Calu3 (cell line): ENCODE results near the gene NR3C1. TPM values are rescaled to one million over a fixed set of nuclear protein-coding genes. Genes with fewer than 3 reads are reported as not detected.

ENCODE experiments used
- BruUV-seq: library from RNA; stranded (reverse); fragments of 400-500 nt; replicated peaks from 2 replicates; lab custom pipeline; 2021; lab: Mats Ljungman, UMichigan
- CTCF ChIA-PET: fragments of 300-600 bp; sonication (Branson Sonifier 250); formaldehyde crosslinking; loops from one replicate; lab custom pipeline; 2022; ENCODE audit warnings: antibody characterized with exemption; lab: Charles Lee
- DNase-seq: peaks from one replicate; pipeline ENCODE4 v3.0.0; 2022
- H3K27ac Mint-ChIP-seq: one replicate; pipeline ENCODE4 v1.8.0; 2022; ENCODE audit warnings: mixed read lengths; ENCODE audit not compliant: unreplicated experiment
- H3K27me3 Mint-ChIP-seq: one replicate; pipeline ENCODE4 v1.8.0; 2022; ENCODE audit warnings: mixed read lengths; ENCODE audit not compliant: unreplicated experiment
- H3K36me3 Mint-ChIP-seq: one replicate; pipeline ENCODE4 v1.8.0; 2022; ENCODE audit warnings: mild to moderate bottlenecking, moderate library complexity, mixed read lengths; ENCODE audit not compliant: insufficient read depth, unreplicated experiment
- H3K4me1 Mint-ChIP-seq: one replicate; pipeline ENCODE4 v1.8.0; 2022; ENCODE audit warnings: mild to moderate bottlenecking, low read depth, mixed read lengths; ENCODE audit not compliant: unreplicated experiment
- H3K4me3 Mint-ChIP-seq: one replicate; pipeline ENCODE4 v1.8.0; 2022; ENCODE audit warnings: mild to moderate bottlenecking, low read depth, moderate library complexity, mixed read lengths; ENCODE audit not compliant: unreplicated experiment
- H3K9me3 Mint-ChIP-seq: one replicate; pipeline ENCODE4 v1.8.0; 2022; ENCODE audit warnings: low read depth, mixed read lengths; ENCODE audit not compliant: unreplicated experiment
- CTCF ChIP-seq: fragments of 200-600 bp; IDR thresholded peaks from one replicate; pipeline ENCODE4 v1.8.0; 2022; ENCODE audit warnings: antibody characterized with exemption; ENCODE audit not compliant: unreplicated experiment
- intact Hi-C: fragments of 100-400 bp; cut with micrococcal nuclease; formaldehyde crosslinking; loops from one replicate; pipeline ENCODE4 v1.10.0; 2022; ENCODE audit not compliant: unreplicated experiment
- total RNA-seq: library from RNA; stranded (reverse); gene quantifications from 2 replicates; pipeline ENCODE4 v1.2.3, GENCODE V29; 2022

The NR3C1 gene
- total RNA-seq, 1 experiment from 2014 or later: 63.1 TPM

GRCh38 chr5:143314099-143314498 is 89.4 kb downstream of the NR3C1 start:
- intact Hi-C loops: no loop called here
- H3K36me3 Mint-ChIP-seq: peaks cover 28% of the 10 kb centered on the region
- CTCF ChIA-PET: interaction anchor here (1.1 to 1.4 kb wide), 2 partner anchors 10 to 12 kb away, joined by 3 to 5 read pairs; no protein-coding TSS in a partner anchor
- peaks cover 38% of the 10 kb centered on the region for H3K4me1 Mint-ChIP-seq
- TF ChIP-seq CTCF: no peak
- no peaks in the 10 kb centered on the region for H3K9me3 Mint-ChIP-seq
- H3K27ac Mint-ChIP-seq: peak overlapping the region; percentile 49
- no TSS peak for BruUV-seq
- no peaks in the 10 kb centered on the region for H3K27me3 Mint-ChIP-seq
- H3K4me3 Mint-ChIP-seq: no peak overlapping the region
- no peak for DNase-seq

DNA sequence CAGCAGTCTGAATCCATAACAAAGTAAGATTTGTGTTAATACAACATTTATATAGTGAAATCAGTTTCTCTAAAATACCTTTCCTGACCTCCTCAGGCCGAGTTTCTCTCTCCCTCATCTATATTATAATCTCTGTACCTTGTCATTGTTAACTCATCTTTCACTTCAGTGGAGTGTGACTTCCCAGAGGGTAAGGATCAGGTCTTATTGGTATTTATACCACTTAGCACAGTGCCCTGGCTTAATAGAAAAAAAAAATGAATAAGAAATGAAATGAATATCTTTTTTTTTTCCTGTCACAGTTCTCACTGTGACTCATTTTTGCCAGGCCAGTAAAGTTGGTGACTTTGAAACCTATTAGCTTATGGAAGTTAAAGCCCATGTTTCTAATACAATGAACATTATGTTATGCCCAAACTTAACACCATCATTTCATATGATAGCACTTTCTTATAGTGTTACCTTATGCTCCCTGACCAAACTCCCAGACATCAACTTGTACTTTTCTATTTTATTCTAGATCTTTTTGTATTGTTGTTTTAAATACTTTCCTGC is 90.1 kb downstream of the NR3C1 start:
- no peak overlapping the region for H3K4me3 Mint-ChIP-seq
- H3K9me3 Mint-ChIP-seq: no peaks in the 10 kb centered on the region
- no TSS peak for BruUV-seq
- CTCF ChIA-PET: interaction anchor here (0.5 to 1.4 kb wide), 3 partner anchors 10 to 269 kb away, joined by 3 to 12 read pairs (median 5); no protein-coding TSS in a partner anchor
- intact Hi-C loops: no loop called here
- H3K27ac Mint-ChIP-seq: peak overlapping the region; percentile 49
- DNase-seq: no peak
- H3K4me1 Mint-ChIP-seq: peaks cover 38% of the 10 kb centered on the region
- H3K36me3 Mint-ChIP-seq: peaks cover 34% of the 10 kb centered on the region
- no peak for TF ChIP-seq CTCF
- no peaks in the 10 kb centered on the region for H3K27me3 Mint-ChIP-seq

GRCh38 chr5:143312822-143313221 is 90.7 kb downstream of the NR3C1 start:
- CTCF ChIA-PET: interaction anchor here (0.5 to 1.4 kb wide), 3 partner anchors 9 to 269 kb away, joined by 3 to 12 read pairs (median 5); no protein-coding TSS in a partner anchor
- Mint-ChIP-seq H3K4me3 (no peak overlapping the region), H3K9me3 (no peaks in the 10 kb centered on the region), H3K27ac (no peak overlapping the region), H3K36me3 (peaks cover 34% of the 10 kb centered on the region), H3K4me1 (peaks cover 38% of the 10 kb centered on the region), H3K27me3 (no peaks in the 10 kb centered on the region)
- no peak for DNase-seq
- BruUV-seq: no TSS peak
- TF ChIP-seq CTCF: no peak
- intact Hi-C loops: no loop called here

- intact Hi-C loops: no loop called here
- no peaks in the 10 kb centered on the region for H3K9me3 Mint-ChIP-seq
- CTCF ChIA-PET: no interaction called here
- H3K4me1 Mint-ChIP-seq: peaks cover 30% of the 10 kb centered on the region
- no TSS peak for BruUV-seq
- DNase-seq: no peak
- TF ChIP-seq CTCF: no peak
- no peaks in the 10 kb centered on the region for H3K27me3 Mint-ChIP-seq
- H3K4me3 Mint-ChIP-seq: no peak overlapping the region
- H3K36me3 Mint-ChIP-seq: peaks cover 34% of the 10 kb centered on the region
- no peak overlapping the region for H3K27ac Mint-ChIP-seq
These were observed 91.5 kb downstream of the NR3C1 start for GRCh38 chr5:143311955-143312354.
